Measurements from ENCODE around the gene MSX2.
"Not testable (repeated sequence)": the region's sequence is repeated elsewhere in the genome, so short reads cannot be mapped to it uniquely, and the experiment has no call there.

Gene MSX2

DNA sequence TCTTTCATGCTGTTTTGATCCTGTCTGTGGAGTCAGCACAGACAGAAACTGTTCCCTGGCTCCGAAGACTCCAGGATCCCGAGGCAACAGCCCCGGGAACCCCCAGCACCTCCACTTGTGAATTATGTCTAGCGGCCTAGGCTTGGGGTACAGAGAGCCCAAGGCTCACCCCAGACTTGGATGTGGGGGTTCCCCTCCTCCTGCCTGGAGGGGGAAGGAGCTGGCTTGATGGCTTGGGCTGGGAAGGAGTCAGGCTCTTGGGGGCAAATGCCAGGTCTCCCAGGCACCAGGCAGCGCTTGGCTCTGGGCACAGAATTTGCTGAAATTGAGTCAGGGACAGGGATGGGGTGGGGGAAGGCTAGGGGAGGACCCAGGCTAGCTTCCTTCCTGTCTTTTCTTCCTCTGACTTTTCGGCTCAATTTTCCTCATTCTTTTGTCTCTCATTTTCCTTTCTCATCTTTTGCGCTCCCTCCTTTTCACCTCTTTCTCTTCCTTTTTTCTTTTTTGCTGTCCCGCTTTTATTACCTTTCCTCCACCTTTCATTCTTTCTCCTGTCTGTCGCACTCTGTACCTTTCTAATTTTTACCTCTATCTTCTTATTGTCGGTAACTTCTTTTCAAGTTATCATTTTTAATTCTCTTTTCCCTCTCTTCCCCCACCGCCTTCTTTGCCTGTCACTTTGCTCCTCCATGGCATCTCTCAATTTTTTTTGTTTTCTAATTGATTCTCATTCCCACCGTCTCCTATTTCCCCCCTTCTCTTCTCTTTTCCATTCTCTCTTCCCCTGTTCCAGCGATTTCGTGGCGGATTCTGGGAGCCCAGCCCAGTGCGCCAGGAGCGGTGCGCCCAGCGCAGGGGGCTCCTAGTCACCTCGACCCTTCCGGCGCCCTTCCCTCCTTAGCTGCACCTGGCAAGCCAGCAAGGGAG, 10.5 kb downstream of the MSX2 start:
- DNase-seq: no peak

DNA sequence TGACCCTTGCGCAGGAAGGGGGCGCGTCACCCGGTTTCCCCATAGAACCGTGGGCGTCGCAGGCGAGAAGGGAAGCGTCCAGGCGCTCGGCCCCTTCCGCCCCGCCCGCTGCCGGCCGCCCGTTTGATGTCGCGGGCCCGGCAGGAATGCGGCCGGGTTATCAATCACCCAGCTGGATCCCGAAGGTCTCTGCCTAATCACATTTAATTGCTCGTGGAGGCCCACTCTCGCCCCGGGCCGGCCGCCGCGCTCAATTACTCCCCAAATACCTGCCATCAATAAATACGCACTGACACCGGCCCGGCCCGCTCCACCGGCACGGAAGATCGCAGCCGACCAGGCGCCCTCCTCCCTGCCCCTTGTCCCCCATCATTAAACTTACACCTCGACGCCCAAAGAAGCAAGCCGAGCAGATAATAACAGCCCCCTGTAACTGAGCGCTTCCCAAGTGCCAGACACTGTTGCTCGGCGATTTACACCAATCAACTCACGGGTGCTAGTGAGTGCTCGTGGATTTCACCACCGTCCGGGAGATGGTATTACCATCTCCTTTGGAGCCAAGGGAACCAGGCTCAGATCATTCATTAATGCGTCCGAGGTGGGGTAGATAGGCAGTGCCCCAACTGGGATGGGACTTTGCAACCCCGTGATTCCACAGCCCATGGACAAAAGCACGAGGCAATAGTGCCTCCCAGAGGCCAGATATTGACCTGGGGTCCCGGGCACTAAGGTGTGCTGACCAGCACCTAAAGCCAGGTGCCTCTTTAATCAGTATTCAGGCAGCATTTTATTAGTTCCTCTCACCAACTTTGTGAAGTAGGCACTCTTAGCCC, 11.3 kb downstream of the MSX2 start:
- no peak for DNase-seq

GRCh38 chr5:174736331-174736721, 11.9 kb downstream of the MSX2 start:
- DNase-seq: no peak

- DNase-seq: no peak
Measured at GRCh38 chr5:174736777-174737176, 12.4 kb downstream of the MSX2 start.

DNA sequence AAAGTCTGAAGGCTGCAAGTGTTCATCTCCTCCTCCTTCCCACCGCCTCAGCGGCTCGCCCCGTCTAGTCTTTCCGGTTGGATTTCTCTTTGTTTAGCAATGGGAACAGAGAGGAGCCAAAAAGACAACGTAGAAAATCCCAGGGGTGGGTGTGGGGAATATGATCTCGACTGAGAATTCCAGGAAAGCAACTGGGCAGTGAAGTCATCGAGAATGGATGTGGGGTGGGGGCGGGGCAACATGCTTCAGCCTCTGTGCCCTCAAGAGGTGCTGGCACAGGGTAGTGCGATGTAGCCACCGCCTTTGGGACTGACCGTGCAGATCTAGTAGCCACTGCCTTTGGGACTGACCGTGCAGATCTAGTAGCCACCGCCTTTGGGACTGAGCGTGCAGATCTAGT, 12.9 kb downstream of the MSX2 start:
- DNase-seq: no peak

DNA sequence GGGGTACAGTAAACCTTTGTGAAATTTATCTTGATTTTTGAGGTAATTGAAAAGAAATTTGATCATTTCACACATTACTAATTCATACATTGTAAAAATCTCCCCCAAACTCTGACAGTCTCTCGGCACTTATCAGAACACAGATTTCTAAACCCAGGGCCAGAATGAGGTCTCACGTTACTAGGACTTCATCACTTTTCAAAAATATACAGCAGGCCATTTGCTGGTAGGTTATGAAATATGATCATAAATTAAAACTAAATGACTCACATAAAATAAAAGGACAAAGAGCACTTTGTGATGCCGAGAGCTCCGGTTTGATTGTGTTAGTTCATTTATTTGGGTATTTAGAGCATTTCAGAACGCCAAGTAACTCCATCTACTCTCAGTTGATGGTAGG, 17.0 kb downstream of the MSX2 start:
- no peak for DNase-seq

GRCh38 chr5:174744896-174745295, 20.5 kb downstream of the MSX2 start:
- DNase-seq: no peak

DNA sequence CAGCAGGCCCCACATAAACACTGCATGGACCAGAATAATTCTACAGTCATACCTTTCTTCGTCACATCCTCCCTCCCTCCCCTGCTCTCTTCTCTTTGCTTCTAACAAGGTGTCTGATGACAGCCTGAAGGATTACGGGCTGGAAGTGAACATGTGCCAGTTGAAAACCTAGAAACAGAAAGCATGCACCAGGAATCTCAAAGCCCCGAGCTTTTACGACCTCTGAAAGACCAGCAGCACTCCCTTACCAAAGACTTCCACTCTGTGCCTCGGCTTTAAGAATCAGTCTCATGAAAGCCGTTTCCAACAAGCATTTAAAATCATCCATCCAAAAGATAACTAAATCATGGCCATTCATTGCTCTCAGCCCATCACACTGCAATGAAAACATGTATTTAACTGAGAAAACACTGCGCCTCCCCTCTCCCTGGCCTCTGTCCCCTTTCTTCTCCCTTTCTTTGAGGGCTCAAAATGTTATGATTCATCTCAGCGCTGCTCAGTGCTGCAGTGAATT, 21.3 kb downstream of the MSX2 start:
- DNase-seq: no peak

DNA sequence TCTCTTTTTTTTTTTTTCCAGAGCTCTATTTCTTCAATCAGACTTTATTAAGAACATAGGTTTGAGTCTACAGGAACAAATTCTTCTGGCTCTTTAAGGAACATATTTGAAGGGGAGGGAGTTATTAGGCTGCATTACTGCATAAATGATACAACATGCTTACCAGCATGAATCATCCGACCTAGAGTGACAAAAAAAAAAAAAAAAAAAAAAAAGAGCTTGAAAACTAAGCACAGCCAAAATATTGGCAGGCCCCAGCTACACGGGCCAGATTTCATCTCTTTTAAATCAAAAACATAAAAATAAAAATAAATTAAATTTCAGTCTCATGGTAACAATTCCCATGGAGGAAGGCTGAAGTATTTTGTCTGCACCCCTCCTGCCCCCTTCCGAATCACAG, 26.3 kb downstream of the MSX2 start:
- DNase-seq: no peak

DNA sequence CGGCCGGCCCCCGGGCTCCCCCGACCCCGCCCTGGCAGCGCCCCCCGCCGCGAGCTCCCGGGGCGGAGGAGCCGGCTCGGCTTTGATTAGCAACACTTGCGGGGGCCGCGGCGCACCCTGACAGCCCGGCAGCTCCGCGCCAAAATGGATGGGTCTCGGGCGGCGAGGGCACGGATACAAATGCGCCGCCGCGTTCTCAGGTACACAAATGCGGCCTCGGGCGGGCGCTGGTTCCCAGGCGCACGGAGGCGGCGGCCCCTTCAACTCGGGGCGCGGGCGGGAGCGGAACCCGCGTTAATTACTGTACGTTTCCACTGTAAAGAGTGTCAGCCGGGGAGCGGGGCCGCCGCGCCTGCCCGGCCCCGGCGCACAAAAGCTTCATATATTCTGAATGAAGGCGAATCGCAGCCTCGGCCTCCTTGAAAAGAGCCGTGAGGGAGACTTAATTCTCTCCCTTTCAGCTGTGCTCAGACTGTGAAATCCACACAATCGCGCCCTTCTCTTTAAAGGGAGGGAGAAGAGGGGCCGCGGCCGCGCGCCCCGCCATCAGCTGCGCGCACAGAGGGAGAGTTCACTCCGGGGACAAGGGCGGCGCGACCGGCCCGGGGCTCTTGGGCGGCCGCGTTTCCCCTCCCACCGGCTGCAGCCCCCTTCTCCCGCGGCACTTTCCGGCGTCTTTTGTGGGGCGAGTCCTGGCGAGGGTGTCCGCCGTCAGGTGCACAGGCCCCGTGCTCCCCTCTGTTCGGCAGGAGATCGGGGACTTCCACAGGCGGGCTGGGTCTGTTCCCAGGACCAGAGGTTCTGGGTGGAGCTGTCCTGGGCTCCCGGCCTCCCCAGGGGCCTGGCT, 27.0 kb downstream of the MSX2 start:
- DNase-seq: no peak

- DNase-seq: no peak
Measured at GRCh38 chr5:174752121-174752520, 27.7 kb downstream of the MSX2 start.

DNA sequence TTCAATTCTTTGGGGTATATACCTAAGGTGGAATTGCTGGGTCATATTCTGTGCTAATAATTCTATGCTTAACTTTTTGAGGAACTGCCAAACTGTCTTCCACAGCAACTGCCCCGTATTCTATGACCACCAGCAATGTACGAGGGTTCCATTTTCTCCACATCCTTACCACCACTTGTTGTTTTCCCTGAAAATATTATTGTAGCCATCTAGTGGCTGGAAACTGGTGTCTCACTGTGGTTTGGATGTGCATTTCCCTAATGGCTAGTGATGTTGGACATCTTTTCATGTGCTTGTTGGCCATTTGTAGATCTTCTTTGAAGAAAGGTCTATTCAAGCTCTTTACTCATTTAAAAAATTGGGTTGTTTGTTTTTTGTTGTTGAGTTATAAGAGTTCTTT, 30.7 kb downstream of the MSX2 start:
- DNase-seq: no peak

GRCh38 chr5:174759091-174759490, 34.7 kb downstream of the MSX2 start:
- no peak for DNase-seq

DNA sequence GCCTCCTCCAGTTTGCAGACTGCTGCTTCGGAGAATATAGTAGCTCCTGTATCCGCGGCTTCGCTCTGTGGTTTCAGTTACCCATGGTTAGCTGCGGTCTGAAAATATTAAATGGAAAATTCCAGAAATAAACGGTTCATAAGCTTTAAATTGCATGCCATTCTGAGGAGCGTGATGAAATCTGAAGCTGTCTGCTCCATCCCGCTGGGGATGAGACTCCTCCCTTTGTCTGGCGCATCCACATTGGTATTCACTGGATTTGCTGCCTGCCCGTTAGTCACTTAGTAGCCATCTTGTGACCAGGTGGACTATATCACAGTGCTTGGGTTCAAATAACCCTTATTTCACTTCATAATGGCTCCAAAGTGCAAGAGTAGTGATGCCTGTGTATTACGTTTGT, 36.3 kb downstream of the MSX2 start:
- DNase-seq: no peak

GRCh38 chr5:174761341-174761740, 37.0 kb downstream of the MSX2 start:
- DNase-seq: not testable (repeated sequence)

GRCh38 chr5:174764309-174764708, 39.9 kb downstream of the MSX2 start:
- no peak for DNase-seq

GRCh38 chr5:174765540-174765939, 41.2 kb downstream of the MSX2 start:
- DNase-seq: no peak

- no peak for DNase-seq
Measured at GRCh38 chr5:174767670-174768069, 43.3 kb downstream of the MSX2 start.

DNA sequence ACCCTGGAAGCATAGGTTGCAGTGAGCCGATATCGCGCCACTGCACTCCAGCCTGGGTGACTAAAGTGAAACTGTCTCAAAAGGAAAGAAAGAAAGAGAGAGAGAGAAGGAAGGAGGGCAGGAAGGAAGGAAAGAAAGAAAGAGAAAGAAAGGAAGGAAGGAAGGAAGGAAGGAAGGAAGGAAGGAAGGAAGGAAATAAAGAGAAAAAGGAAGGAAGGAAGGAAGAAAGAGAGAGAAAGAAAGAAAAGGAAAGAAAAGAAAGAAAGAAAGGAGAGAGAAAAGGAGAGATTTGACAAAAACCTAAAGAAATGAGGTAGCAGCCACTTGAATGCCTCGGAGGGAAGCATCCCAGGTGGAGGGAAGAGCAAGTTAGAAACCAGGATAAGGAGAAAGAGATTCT, 44.6 kb downstream of the MSX2 start:
- no peak for DNase-seq

DNA sequence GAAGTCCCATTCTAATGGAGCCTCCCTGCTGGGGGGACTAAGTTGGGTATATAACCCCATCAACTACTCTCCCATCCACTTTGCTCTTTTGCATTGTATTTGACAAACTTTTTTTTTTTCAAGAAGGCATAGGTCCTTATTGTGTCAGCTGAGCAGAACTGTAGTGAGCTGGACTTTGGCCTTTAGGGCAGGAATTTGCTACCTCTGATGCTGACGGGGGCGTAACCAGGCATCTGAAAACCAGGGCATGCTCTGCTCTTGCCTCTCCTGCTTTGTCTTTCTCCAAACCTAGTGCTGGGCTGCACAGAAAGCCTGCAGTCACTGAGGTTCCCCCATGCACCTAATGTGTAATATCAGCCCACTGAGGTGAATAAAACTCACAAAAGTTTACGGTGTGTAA, 49.0 kb downstream of the MSX2 start:
- DNase-seq: no peak

DNA sequence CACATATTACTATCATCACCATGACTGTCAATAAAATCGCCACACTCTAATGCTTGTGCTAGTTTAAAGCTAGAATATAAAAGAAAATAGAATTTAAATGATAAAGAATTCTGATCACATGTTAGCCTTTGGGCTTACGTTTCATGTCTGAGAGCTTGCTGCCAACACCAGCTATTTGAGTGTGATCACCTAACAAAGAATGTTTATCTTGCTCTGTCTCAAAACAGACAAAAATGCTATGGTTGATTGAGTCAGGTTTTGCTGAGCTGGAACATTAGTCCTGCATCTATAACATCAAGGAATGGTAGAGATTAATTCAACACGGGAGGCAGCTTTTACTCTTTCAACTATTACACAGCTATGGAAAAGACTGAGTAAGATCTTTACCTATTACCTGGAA, 50.7 kb downstream of the MSX2 start:
- no peak for DNase-seq

GRCh38 chr5:174777111-174777510, 52.7 kb downstream of the MSX2 start:
- DNase-seq: no peak

DNA sequence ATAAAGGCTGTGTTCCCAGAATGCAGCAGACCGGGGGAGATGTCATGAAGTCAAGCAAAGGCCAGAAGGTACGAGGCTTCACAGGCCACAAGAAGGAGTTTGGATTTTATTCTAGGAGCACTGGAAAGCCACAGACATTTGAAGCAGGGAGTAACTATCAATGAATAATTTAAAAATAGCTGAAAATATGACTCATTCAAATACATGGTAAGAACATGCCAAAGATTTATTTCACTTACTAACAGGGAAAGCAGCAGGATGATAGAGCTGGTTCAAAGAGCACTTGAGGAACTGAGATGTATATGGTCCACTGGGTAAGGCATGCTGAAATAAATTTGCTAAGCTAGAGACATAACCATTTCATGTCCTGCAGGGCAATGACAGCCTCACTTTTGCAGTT, 53.2 kb downstream of the MSX2 start:
- no peak for DNase-seq
